GM12878 (cell line): ENCODE results near the gene CPSF6.

ENCODE experiments used
- POLR2A ChIP-seq: IDR thresholded peaks from 2 replicates; pipeline ENCODE4 v1.6.1; 2011; ENCODE audit warnings: low read depth, mild to moderate bottlenecking, low read length
- ZNF592 ChIP-seq: fragments of 450-650 bp; IDR thresholded peaks from 2 replicates; pipeline ENCODE4 v1.6.1; 2017; ENCODE audit warnings: mild to moderate bottlenecking, moderate library complexity
- TF ChIP-seq, protein P1 (sequence below), 3 experiments: IDR thresholded peaks in 2 of 3; conservative IDR thresholded peaks in 1 of 3; 2 replicates each; pipeline ENCODE4 v1.5.1; 2011; ENCODE audit warnings: low read depth in 3 of 3, low read length in 3 of 3, mild to moderate bottlenecking in 3 of 3, control low read depth in 2 of 3, moderate library complexity in 2 of 3, inconsistent platforms in 1 of 3, mixed read lengths in 1 of 3; ENCODE audit not compliant: control insufficient read depth in 2 of 3, insufficient read depth in 1 of 3; ENCODE audit errors: extremely low read depth in 1 of 3

- TF ChIP-seq, protein P1, sequence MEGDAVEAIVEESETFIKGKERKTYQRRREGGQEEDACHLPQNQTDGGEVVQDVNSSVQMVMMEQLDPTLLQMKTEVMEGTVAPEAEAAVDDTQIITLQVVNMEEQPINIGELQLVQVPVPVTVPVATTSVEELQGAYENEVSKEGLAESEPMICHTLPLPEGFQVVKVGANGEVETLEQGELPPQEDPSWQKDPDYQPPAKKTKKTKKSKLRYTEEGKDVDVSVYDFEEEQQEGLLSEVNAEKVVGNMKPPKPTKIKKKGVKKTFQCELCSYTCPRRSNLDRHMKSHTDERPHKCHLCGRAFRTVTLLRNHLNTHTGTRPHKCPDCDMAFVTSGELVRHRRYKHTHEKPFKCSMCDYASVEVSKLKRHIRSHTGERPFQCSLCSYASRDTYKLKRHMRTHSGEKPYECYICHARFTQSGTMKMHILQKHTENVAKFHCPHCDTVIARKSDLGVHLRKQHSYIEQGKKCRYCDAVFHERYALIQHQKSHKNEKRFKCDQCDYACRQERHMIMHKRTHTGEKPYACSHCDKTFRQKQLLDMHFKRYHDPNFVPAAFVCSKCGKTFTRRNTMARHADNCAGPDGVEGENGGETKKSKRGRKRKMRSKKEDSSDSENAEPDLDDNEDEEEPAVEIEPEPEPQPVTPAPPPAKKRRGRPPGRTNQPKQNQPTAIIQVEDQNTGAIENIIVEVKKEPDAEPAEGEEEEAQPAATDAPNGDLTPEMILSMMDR (IDR thresholded peaks at IDR 0.05 in 2 of 3, conservative IDR thresholded peaks at IDR 0.05 in 1 of 3; ENCODE audit: control insufficient read depth in 2 of 3, extremely low read depth in 1 of 3, insufficient read depth in 1 of 3, low read depth in 3 of 3, low read length in 3 of 3): no peak
- TF ChIP-seq POLR2A: no peak
- no peak for TF ChIP-seq ZNF592
These were observed 599 bp upstream of the CPSF6 start for GRCh38 chr12:69238589-69239351.
